T-cell (primary cell): Measurements from ENCODE around the gene ICE1. TPM values are rescaled to one million over a fixed set of nuclear protein-coding genes. Genes with fewer than 3 reads are reported as not detected.

Experiments
- ATAC-seq, 4 experiments: fragments of 200-7000 bp in 3 of 4; fragments of 150-1000 bp in 1 of 4; cut with Tn5 transposase; replicated peaks in 1 of 4; 1 replicate in 3 of 4; 2 replicates in 1 of 4; pipeline ENCODE4 v1.10.0; 2021; ENCODE audit warnings: moderate library complexity in 3 of 4, mild to moderate bottlenecking in 2 of 4, moderate number of reproducible peaks in 1 of 4
- CTCF ChIA-PET, 2 donors: fragments of 300-600 bp; sonication (Branson Sonifier 250); formaldehyde crosslinking; loops; one replicate each; lab custom pipeline; 2022; ENCODE audit warnings: antibody characterized with exemption in 2 of 2; lab: Charles Lee
- POLR2A ChIA-PET, 2 donors: fragments of 300-600 bp; sonication (Branson Sonifier 250); formaldehyde crosslinking; loops; one replicate each; lab custom pipeline; 2022; ENCODE audit warnings: antibody characterized with exemption in 2 of 2; lab: Charles Lee
- DNase-seq, 35 experiments: peaks; one replicate each; pipeline versions ENCODE4 v3.0.0 to v3.0.0-alpha.2; 2013 to 2023
- H3K27ac ChIP-seq: one replicate; pipeline ENCODE4 v1.5.1; 2013; ENCODE audit warnings: low read length
- H3K27me3 ChIP-seq, 2 experiments: replicated peaks in 1 of 2; 1 replicate in 1 of 2; 2 replicates in 1 of 2; pipeline versions ENCODE4 v1.6.1 to v1.7.0; 2013; ENCODE audit warnings: low read length in 1 of 2, mixed read lengths in 1 of 2; ENCODE audit not compliant: control insufficient read depth in 2 of 2, insufficient read depth in 2 of 2; ENCODE audit errors: extremely low read depth in 1 of 2
- H3K36me3 ChIP-seq, 2 donors: 1 replicate in 1 of 2; 2 replicates in 1 of 2; pipeline versions ENCODE4 v1.6.1 to v1.7.0; 2013; ENCODE audit warnings: low read length in 1 of 2; ENCODE audit not compliant: control insufficient read depth in 2 of 2, insufficient read depth in 1 of 2; ENCODE audit errors: extremely low read depth in 1 of 2
- H3K4me1 ChIP-seq, 2 experiments: 1 replicate in 1 of 2; 2 replicates in 1 of 2; pipeline versions ENCODE4 v1.6.1 to v1.7.0; 2013; ENCODE audit warnings: low read length in 2 of 2, mixed read lengths in 1 of 2; ENCODE audit not compliant: insufficient read depth in 2 of 2, control insufficient read depth in 1 of 2; ENCODE audit errors: extremely low read depth in 1 of 2
- H3K4me3 ChIP-seq, 2 donors: 1 replicate in 1 of 2; 2 replicates in 1 of 2; pipeline versions ENCODE4 v1.5.1 to v1.7.0; 2013; ENCODE audit warnings: mild to moderate bottlenecking in 2 of 2, low read length in 1 of 2, moderate library complexity in 1 of 2; ENCODE audit not compliant: control insufficient read depth in 1 of 2; ENCODE audit errors: extremely low read depth in 1 of 2
- H3K9me3 ChIP-seq: 2 replicates; pipeline ENCODE4 v1.7.0; 2013
- H3K27ac Mint-ChIP-seq, 2 donors: one replicate each; pipeline ENCODE4 v1.8.0; 2020 to 2021; ENCODE audit warnings: mild to moderate bottlenecking in 2 of 2, mixed read lengths in 2 of 2
- H3K27me3 Mint-ChIP-seq, 2 donors: one replicate each; pipeline ENCODE4 v1.8.0; 2021 to 2022; ENCODE audit warnings: mixed read lengths in 2 of 2
- H3K36me3 Mint-ChIP-seq: one replicate; pipeline ENCODE4 v1.8.0; 2021; ENCODE audit warnings: mixed read lengths
- H3K4me1 Mint-ChIP-seq, 3 donors: one replicate each; pipeline ENCODE4 v1.8.0; 2020 to 2022; ENCODE audit warnings: mixed read lengths in 3 of 3, mild to moderate bottlenecking in 1 of 3
- H3K4me3 Mint-ChIP-seq, 3 donors: one replicate each; pipeline ENCODE4 v1.8.0; 2020 to 2022; ENCODE audit warnings: mild to moderate bottlenecking in 3 of 3, mixed read lengths in 3 of 3, moderate library complexity in 3 of 3
- H3K9me3 Mint-ChIP-seq, 3 donors: one replicate each; pipeline ENCODE4 v1.8.0; 2020 to 2022; ENCODE audit warnings: mixed read lengths in 3 of 3
- WGBS: methylation state at CpG from one replicate; pipeline ENCODE4 v1.1.5; 2013; ENCODE audit warnings: missing lambda C conversion rate; ENCODE audit not compliant: insufficient coverage; 5-methylcytosine and 5-hydroxymethylcytosine counted together
- total RNA-seq, 35 experiments: library from RNA in 6 of 35; stranded (reverse) in 6 of 35; fragments of 120-200 nt in 1 of 35; gene quantifications; one replicate each; pipeline versions ENCODE4 v1.2.1 to v1.2.4 and lab custom pipeline; 2013 to 2026

The ICE1 gene
- total RNA-seq, 5 donors from 2014 or later (not counting 1 experiment from before 2014, with no cell fraction given), result 37.3 to 42.9 (median 40.5) TPM

DNA sequence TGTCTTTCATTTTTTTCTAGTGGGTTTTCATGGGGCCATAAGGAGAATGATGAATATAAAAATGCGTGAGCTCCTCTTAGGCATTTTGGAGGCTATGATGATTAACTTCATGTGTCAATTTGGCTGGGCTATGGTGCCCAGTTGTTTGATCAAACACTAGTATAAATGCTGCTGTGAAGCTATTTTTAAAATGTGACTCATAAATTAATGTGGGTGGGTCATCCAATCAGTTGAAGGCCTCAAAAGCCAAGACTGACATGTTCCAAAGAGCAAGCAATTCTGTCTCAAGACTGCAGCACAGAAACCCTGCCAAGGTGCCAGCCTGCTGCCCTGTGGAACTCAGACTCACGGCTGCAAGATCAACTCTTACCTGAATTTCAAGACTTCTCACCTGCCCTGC lies 24.4 kb upstream of the ICE1 start:
- DNase-seq (no peak), ATAC-seq (no peak)
- H3K27ac ChIP-seq, result no peak overlapping the region
- H3K27me3 ChIP-seq, result no peaks in the 10 kb centered on the region
- 83% methylated on average over 1 of the region's 2 CpGs for WGBS
- Mint-ChIP-seq H3K27me3 (no peaks in the 10 kb centered on the region), H3K4me1 (no peaks in the 10 kb centered on the region), H3K4me3 (no peak overlapping the region), H3K27ac (no peak overlapping the region), H3K36me3 (peaks cover 26% of the 10 kb centered on the region), H3K9me3 (peaks cover 3 to 6% (median 5%) of the 10 kb centered on the region in 3 donors)
- H3K9me3 ChIP-seq, result no peaks in the 10 kb centered on the region
- POLR2A ChIA-PET, result no interaction called here
- no peak overlapping the region for H3K4me3 ChIP-seq
- CTCF ChIA-PET, result no interaction called here
- no peaks in the 10 kb centered on the region for H3K36me3 ChIP-seq
- H3K4me1 ChIP-seq, result no peaks in the 10 kb centered on the region

DNA sequence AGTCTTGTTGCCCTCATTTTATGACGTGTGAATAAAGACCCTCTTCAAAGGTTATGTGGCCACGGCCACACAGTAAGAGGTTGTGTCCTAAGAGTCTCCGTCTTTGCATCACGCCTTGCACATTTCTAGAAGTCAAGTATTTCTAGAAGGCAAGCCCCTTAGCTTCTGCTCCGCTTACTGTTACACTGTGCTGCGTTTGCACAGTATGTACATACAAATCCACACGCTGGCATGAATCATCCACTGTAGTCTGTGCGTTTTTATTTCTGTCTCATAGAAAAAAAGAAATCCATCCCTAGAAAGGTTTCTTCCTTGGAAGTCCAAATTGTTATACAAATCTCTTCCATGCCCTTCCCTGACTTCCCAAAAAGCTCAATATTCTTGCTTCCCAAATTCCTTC lies 21.4 kb upstream of the ICE1 start:
- Histone ChIP-seq H3K9me3 (no peaks in the 10 kb centered on the region), H3K36me3 (no peaks in the 10 kb centered on the region), H3K4me1 (no peaks in the 10 kb centered on the region), H3K4me3 (no peak overlapping the region), H3K27me3 (no peaks in the 10 kb centered on the region), H3K27ac (no peak overlapping the region)
- WGBS, result 92% methylated on average over 8 of the region's 8 CpGs
- POLR2A ChIA-PET, result no interaction called here
- Mint-ChIP-seq H3K9me3 (peaks cover 3 to 6% (median 5%) of the 10 kb centered on the region in 3 donors), H3K4me1 (no peaks in the 10 kb centered on the region), H3K27me3 (no peaks in the 10 kb centered on the region), H3K4me3 (no peak overlapping the region), H3K36me3 (peaks cover 16% of the 10 kb centered on the region), H3K27ac (no peak overlapping the region)
- DNase-seq (no peak), ATAC-seq (no peak)
- CTCF ChIA-PET, result no interaction called here

DNA sequence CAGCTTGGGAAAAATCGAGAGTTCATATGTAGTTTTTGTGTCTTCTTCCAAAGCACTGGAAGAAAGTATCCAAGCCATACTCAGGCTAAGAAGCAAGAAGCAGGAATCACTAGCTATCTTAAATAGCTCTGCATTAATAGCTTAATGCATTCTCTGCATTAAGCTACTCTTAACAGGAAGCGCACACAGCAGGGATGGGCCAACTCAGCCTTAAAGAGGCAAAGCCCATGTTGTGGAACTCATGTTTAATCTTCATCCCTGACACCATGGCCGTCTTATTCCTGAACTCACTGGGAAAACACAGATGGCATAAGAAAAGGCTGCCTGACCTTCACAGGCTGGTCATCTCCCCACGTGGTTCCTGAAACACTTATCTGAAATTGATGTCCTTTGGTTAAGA lies 18.7 kb upstream of the ICE1 start:
- no peak overlapping the region for H3K27ac Mint-ChIP-seq
- peaks cover 3 to 12% (median 6%) of the 10 kb centered on the region in 3 donors for H3K9me3 Mint-ChIP-seq
- H3K27me3 Mint-ChIP-seq, result no peaks in the 10 kb centered on the region
- ATAC-seq (no peak), DNase-seq (no peak)
- H3K27me3 ChIP-seq, result no peaks in the 10 kb centered on the region
- POLR2A ChIA-PET, result no interaction called here
- H3K4me1 Mint-ChIP-seq, result no peaks in the 10 kb centered on the region
- CTCF ChIA-PET, result no interaction called here
- WGBS, result 86% methylated on average over 2 of the region's 4 CpGs
- no peak overlapping the region for H3K4me3 ChIP-seq
- no peak overlapping the region for H3K4me3 Mint-ChIP-seq
- peaks cover 2% of the 10 kb centered on the region for H3K9me3 ChIP-seq
- peaks cover 16% of the 10 kb centered on the region for H3K36me3 Mint-ChIP-seq
- no peaks in the 10 kb centered on the region for H3K36me3 ChIP-seq
- no peaks in the 10 kb centered on the region for H3K4me1 ChIP-seq
- no peak overlapping the region for H3K27ac ChIP-seq

DNA sequence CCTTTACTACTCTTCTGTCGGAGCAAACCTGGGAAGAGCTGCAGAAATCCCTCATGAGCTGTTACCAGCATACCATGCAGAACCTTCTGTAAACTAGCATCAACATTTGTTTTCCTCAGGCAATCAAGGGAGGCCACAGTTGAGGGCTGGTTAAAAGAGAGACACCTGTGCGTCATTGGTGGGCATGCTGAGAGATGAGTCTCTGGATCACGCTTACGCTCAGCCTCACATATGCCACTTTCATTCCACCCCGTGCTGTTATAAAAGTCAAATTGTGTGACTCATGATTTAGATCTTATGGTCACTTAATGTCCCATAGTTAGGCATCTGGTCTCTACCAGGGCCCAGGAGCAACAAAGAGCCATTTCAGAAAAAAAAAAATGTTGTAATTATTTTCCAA lies 18.1 kb upstream of the ICE1 start:
- POLR2A ChIA-PET, result no interaction called here

DNA sequence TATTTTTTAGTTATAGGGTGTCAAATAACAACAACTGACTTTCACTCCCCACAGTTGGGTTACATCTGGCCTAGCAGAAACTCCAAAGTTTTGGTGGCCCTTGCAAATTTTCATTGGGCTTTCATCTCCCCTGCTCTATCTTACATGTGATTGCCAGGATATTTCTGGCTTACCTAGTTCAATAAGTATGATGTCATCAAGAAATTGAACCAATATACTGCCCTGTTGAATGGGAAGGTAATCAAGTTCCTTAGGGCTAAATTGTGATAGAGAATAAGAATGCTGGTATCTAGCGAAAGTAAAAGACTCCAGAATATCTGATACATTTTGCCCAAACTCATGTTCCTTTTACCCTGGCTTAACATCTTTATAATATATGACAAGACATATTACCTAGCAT lies 17.0 kb upstream of the ICE1 start:
- Mint-ChIP-seq H3K9me3 (peaks cover 0 to 9% (median 0%) of the 10 kb centered on the region in 3 donors), H3K4me3 (no peak overlapping the region), H3K36me3 (peaks cover 23% of the 10 kb centered on the region), H3K27me3 (no peaks in the 10 kb centered on the region), H3K4me1 (no peaks in the 10 kb centered on the region), H3K27ac (no peak overlapping the region)
- Histone ChIP-seq H3K4me3 (no peak overlapping the region), H3K9me3 (peaks cover 8% of the 10 kb centered on the region), H3K36me3 (peaks cover 0 to 5% of the 10 kb centered on the region in 2 donors), H3K27ac (no peak overlapping the region), H3K27me3 (no peaks in the 10 kb centered on the region), H3K4me1 (no peaks in the 10 kb centered on the region)
- ATAC-seq (no peak), DNase-seq (no peak)
- WGBS, result no CpG with 5 or more reads among the region's 1 CpG
- ChIA-PET POLR2A (no interaction called here), CTCF (no interaction called here)

More for the DNA sequence above, 18.1 kb upstream of the ICE1 start:
- H3K36me3 Mint-ChIP-seq, result peaks cover 20% of the 10 kb centered on the region
- Histone ChIP-seq H3K4me3 (no peak overlapping the region), H3K27ac (no peak overlapping the region), H3K9me3 (peaks cover 4% of the 10 kb centered on the region), H3K27me3 (no peaks in the 10 kb centered on the region), H3K4me1 (no peaks in the 10 kb centered on the region), H3K36me3 (peaks cover 0 to under 1% of the 10 kb centered on the region in 2 donors)
- H3K4me1 Mint-ChIP-seq, result no peaks in the 10 kb centered on the region
- H3K9me3 Mint-ChIP-seq, result peaks cover 1 to 9% (median 6%) of the 10 kb centered on the region in 3 donors
- no peak for DNase-seq
- CTCF ChIA-PET, result no interaction called here
- no peak overlapping the region for H3K27ac Mint-ChIP-seq
- no peak for ATAC-seq
- H3K4me3 Mint-ChIP-seq, result no peak overlapping the region
- no CpG with 5 or more reads among the region's 5 CpGs for WGBS
- H3K27me3 Mint-ChIP-seq, result no peaks in the 10 kb centered on the region

DNA sequence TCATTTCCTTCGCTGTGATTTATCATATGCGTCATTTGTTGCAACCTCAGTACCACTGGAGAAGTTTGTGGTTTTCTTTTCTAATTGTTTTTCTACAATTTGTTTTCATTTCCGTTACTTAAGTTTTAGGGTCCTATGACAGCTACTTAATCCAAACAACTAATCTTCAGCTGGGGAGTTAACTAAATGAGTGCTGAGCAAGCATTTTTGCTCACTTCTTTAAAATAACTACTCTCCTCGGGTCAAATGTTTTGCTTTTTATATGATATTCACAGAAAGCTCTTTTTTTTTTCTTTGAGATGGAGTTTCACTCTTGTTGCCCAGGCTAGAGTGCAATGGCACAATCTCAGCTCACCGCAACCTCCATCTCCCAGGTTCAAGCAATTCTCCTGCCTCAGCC lies 14.6 kb upstream of the ICE1 start:
- peaks cover 0 to 5% of the 10 kb centered on the region in 2 donors for H3K36me3 ChIP-seq
- POLR2A ChIA-PET, result no interaction called here
- H3K27ac ChIP-seq, result no peak overlapping the region
- peaks cover 2 to 9% (median 3%) of the 10 kb centered on the region in 3 donors for H3K9me3 Mint-ChIP-seq
- no peaks in the 10 kb centered on the region for H3K27me3 Mint-ChIP-seq
- CTCF ChIA-PET, result no interaction called here
- H3K27ac Mint-ChIP-seq, result no peak overlapping the region
- H3K4me1 ChIP-seq, result no peaks in the 10 kb centered on the region
- WGBS, result no CpG with 5 or more reads among the region's 5 CpGs
- H3K4me3 ChIP-seq, result no peak overlapping the region
- H3K9me3 ChIP-seq, result peaks cover 8% of the 10 kb centered on the region
- H3K27me3 ChIP-seq, result no peaks in the 10 kb centered on the region
- H3K4me3 Mint-ChIP-seq, result no peak overlapping the region
- DNase-seq (no peak), ATAC-seq (no peak)
- no peaks in the 10 kb centered on the region for H3K4me1 Mint-ChIP-seq
- peaks cover 20% of the 10 kb centered on the region for H3K36me3 Mint-ChIP-seq
